Caco-2 (cell line): Measurements from ENCODE around the gene ZNF511. TPM values are rescaled to one million over a fixed set of nuclear protein-coding genes. Genes with fewer than 3 reads are reported as not detected.

Experiments used
- BruUV-seq: library from RNA; stranded (reverse); fragments of 400-500 nt; replicated peaks from 2 replicates; lab custom pipeline; 2021; lab: Mats Ljungman, UMichigan
- CTCF ChIA-PET: fragments of 300-600 bp; sonication (Branson Sonifier 250); formaldehyde crosslinking; loops from one replicate; lab custom pipeline; 2022; ENCODE audit warnings: antibody characterized with exemption; lab: Charles Lee
- POLR2A ChIA-PET: fragments of 300-600 bp; sonication (Branson Sonifier 250); formaldehyde crosslinking; loops from one replicate; lab custom pipeline; 2022; ENCODE audit warnings: antibody characterized with exemption; lab: Charles Lee
- DNase-seq, 2 experiments: peaks; one replicate each; pipeline versions ENCODE4 v3.0.0 to v3.0.0-alpha.2; 2020 to 2022
- H3K27me3 ChIP-seq: replicated peaks from 2 replicates; pipeline ENCODE4 v1.6.0; 2011; ENCODE audit warnings: low read length; ENCODE audit not compliant: control insufficient read depth, insufficient read depth
- H3K36me3 ChIP-seq: 2 replicates; pipeline ENCODE4 v1.5.1; 2011; ENCODE audit warnings: low read length; ENCODE audit not compliant: control insufficient read depth, insufficient read depth
- H3K4me1 ChIP-seq: fragments of 250-450 bp; sonication (Bioruptor Pico); 2 replicates; pipeline ENCODE4 v1.5.1; 2020; ENCODE audit warnings: mild to moderate bottlenecking
- H3K4me3 ChIP-seq: 2 replicates; pipeline ENCODE4 v1.5.1; 2011; ENCODE audit warnings: low read depth, mild to moderate bottlenecking, control low read depth, low read length
- H3K9me3 ChIP-seq: fragments of 250-450 bp; sonication (Bioruptor Pico); 2 replicates; pipeline ENCODE4 v1.5.1; 2020; ENCODE audit warnings: mild to moderate bottlenecking, moderate library complexity
- H3K27ac Mint-ChIP-seq: one replicate; pipeline ENCODE4 v1.8.0; 2022; ENCODE audit warnings: mixed read lengths; ENCODE audit not compliant: unreplicated experiment
- H3K27me3 Mint-ChIP-seq: one replicate; pipeline ENCODE4 v1.8.0; 2022; ENCODE audit warnings: mixed read lengths; ENCODE audit not compliant: insufficient read depth, unreplicated experiment
- H3K36me3 Mint-ChIP-seq: one replicate; pipeline ENCODE4 v1.8.0; 2022; ENCODE audit warnings: mild to moderate bottlenecking, mixed read lengths; ENCODE audit not compliant: insufficient read depth, unreplicated experiment
- H3K4me1 Mint-ChIP-seq: one replicate; pipeline ENCODE4 v1.8.0; 2022; ENCODE audit warnings: low read depth, mixed read lengths; ENCODE audit not compliant: unreplicated experiment
- H3K4me3 Mint-ChIP-seq: one replicate; pipeline ENCODE4 v1.8.0; 2022; ENCODE audit warnings: mild to moderate bottlenecking, moderate library complexity, mixed read lengths; ENCODE audit not compliant: unreplicated experiment
- H3K9me3 Mint-ChIP-seq: one replicate; pipeline ENCODE4 v1.8.0; 2022; ENCODE audit warnings: mixed read lengths; ENCODE audit not compliant: unreplicated experiment
- CTCF ChIP-seq, 2 experiments: fragments of 200-600 bp in 1 of 2; IDR thresholded peaks; 1 replicate in 1 of 2; 2 replicates in 1 of 2; pipeline versions ENCODE4 v1.5.1 to v1.8.0; 2011 to 2022; ENCODE audit warnings: antibody characterized with exemption in 1 of 2, control low read depth in 1 of 2, inconsistent platforms in 1 of 2, low read depth in 1 of 2, low read length in 1 of 2, mild to moderate bottlenecking in 1 of 2, moderate library complexity in 1 of 2; ENCODE audit not compliant: insufficient read depth in 1 of 2, severe bottlenecking in 1 of 2, unreplicated experiment in 1 of 2
- intact Hi-C: fragments of 100-400 bp; cut with micrococcal nuclease; formaldehyde crosslinking; loops from one replicate; pipeline ENCODE4 v1.10.0; 2022; ENCODE audit not compliant: unreplicated experiment
- total RNA-seq: library from RNA; stranded (reverse); gene quantifications from 2 replicates; pipeline ENCODE4 v1.2.3, GENCODE V29; 2022

ZNF511 gene
- total RNA-seq, 1 experiment from 2014 or later: 98.5 TPM

- H3K36me3 ChIP-seq: no peaks in the 10 kb centered on the region
- no peaks in the 10 kb centered on the region for H3K27me3 ChIP-seq
- peaks cover 14% of the 10 kb centered on the region for H3K4me1 ChIP-seq
- no peak overlapping the region for H3K27ac Mint-ChIP-seq
- intact Hi-C loops: no loop called here
- TF ChIP-seq CTCF (IDR thresholded peaks at IDR 0.05; ENCODE audit: insufficient read depth in 1 of 2, low read depth in 1 of 2, low read length in 1 of 2, severe bottlenecking in 1 of 2, unreplicated experiment in 1 of 2): no peak
- no TSS peak for BruUV-seq
- H3K27me3 Mint-ChIP-seq: no peaks in the 10 kb centered on the region
- DNase-seq: no peak
- H3K9me3 ChIP-seq: no peaks in the 10 kb centered on the region
- POLR2A ChIA-PET: no interaction called here
- H3K4me3 ChIP-seq: no peak overlapping the region
- CTCF ChIA-PET: no interaction called here
- H3K9me3 Mint-ChIP-seq: no peaks in the 10 kb centered on the region
- H3K36me3 Mint-ChIP-seq: no peaks in the 10 kb centered on the region
- H3K4me3 Mint-ChIP-seq: no peak overlapping the region
- H3K4me1 Mint-ChIP-seq: no peaks in the 10 kb centered on the region
These were observed 37.9 kb upstream of the ZNF511 start for GRCh38 chr10:133270773-133271297.

- Histone ChIP-seq H3K27me3 (no peaks in the 10 kb centered on the region), H3K9me3 (no peaks in the 10 kb centered on the region), H3K4me3 (no peak overlapping the region), H3K4me1 (peaks cover 23% of the 10 kb centered on the region), H3K36me3 (no peaks in the 10 kb centered on the region)
- Mint-ChIP-seq H3K4me1 (no peaks in the 10 kb centered on the region), H3K4me3 (no peak overlapping the region), H3K9me3 (no peaks in the 10 kb centered on the region), H3K27me3 (no peaks in the 10 kb centered on the region), H3K36me3 (no peaks in the 10 kb centered on the region), H3K27ac (no peak overlapping the region)
- TF ChIP-seq CTCF (IDR thresholded peaks at IDR 0.05; ENCODE audit: insufficient read depth in 1 of 2, low read depth in 1 of 2, low read length in 1 of 2, severe bottlenecking in 1 of 2, unreplicated experiment in 1 of 2): no peak
- no TSS peak for BruUV-seq
- ChIA-PET POLR2A (no interaction called here), CTCF (interaction anchor here (0.7 kb wide), 1 partner anchor 26 kb away, joined by 3 read pairs; no protein-coding TSS in a partner anchor)
- intact Hi-C loops: no loop called here
- no peak for DNase-seq
These were observed 37.0 kb upstream of the ZNF511 start for GRCh38 chr10:133271521-133272300.

GRCh38 chr10:133272301-133272963 lies 36.3 kb upstream of the ZNF511 start:
- POLR2A ChIA-PET: no interaction called here
- no peaks in the 10 kb centered on the region for H3K36me3 ChIP-seq
- no peak for TF ChIP-seq CTCF (IDR thresholded peaks at IDR 0.05; ENCODE audit: insufficient read depth in 1 of 2, low read depth in 1 of 2, low read length in 1 of 2, severe bottlenecking in 1 of 2, unreplicated experiment in 1 of 2)
- no peaks in the 10 kb centered on the region for H3K4me1 Mint-ChIP-seq
- no peaks in the 10 kb centered on the region for H3K27me3 Mint-ChIP-seq
- no peaks in the 10 kb centered on the region for H3K9me3 ChIP-seq
- CTCF ChIA-PET: interaction anchor here (0.6 to 0.7 kb wide), 2 partner anchors 15 to 27 kb away, joined by 3 read pairs; no protein-coding TSS in a partner anchor
- peaks cover 2% of the 10 kb centered on the region for H3K36me3 Mint-ChIP-seq
- intact Hi-C loops: no loop called here
- no peak overlapping the region for H3K4me3 ChIP-seq
- H3K4me1 ChIP-seq: peaks cover 30% of the 10 kb centered on the region
- no peaks in the 10 kb centered on the region for H3K9me3 Mint-ChIP-seq
- BruUV-seq: no TSS peak
- no peak for DNase-seq
- no peak overlapping the region for H3K4me3 Mint-ChIP-seq
- no peaks in the 10 kb centered on the region for H3K27me3 ChIP-seq
- no peak overlapping the region for H3K27ac Mint-ChIP-seq
